Measurements from ENCODE around the gene ZNF444.
"Not testable (repeated sequence)": the region's sequence is repeated elsewhere in the genome, so short reads cannot be mapped to it uniquely, and the experiment has no call there.

The ZNF444 gene

DNA sequence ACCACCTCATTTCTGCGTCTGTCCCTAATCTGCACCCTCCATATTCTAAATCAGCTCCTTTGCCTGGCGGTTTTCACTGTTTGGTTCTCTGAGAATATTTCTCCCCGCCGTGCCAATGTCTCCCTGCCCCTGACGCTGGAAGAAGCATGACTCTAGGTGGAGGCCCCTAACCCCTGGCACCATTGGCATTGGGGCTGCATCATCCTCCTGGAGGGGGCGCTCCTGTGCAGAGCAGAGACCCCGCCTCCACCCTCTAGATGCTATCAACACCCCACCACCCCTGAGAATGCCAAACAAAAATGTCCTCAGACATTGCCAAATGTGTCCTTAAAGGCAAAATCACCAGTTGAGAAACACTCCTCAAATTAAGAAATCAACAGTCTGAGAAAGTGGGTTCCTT, 50.0 kb downstream of the ZNF444 start:
- no peak for DNase-seq

- no peak for DNase-seq
Measured at GRCh38 chr19:56191711-56192110, 50.6 kb downstream of the ZNF444 start.

- DNase-seq = no peak
Measured at GRCh38 chr19:56193981-56194640, 53.0 kb downstream of the ZNF444 start.

DNA sequence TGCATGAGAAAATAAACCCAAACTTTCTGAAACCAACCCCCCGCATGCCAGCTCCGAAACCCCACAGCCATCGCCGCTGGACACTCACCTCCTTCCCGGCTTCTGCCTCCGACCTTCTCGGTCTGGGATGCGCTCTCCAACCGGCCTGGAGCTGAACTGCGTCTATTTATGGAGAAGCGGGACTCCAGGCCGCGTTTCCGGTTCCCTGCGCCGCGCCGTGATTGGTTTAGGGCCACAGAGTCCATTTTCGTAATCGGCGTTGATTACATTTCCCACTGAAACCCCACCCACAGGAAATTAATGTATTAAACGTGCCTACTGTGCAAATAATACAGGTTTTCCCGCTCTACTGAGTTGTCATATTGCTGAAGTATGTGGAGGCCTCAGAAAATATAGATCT, 56.6 kb downstream of the ZNF444 start, which contains the start of gene ZSCAN5B:
Gene ZSCAN5B, minus strand, starts transcription at position 138 of the 400 bp plus-strand sequence. CDS start 4,731 bp downstream, outside the sequence.
- not testable (repeated sequence) for DNase-seq

- no peak for DNase-seq
Measured at GRCh38 chr19:56199687-56200086, 58.6 kb downstream of the ZNF444 start.

GRCh38 chr19:56201973-56202372, 60.9 kb downstream of the ZNF444 start, which contains the start of gene ZSCAN5C:
ZSCAN5C (plus strand) TSS chr19:56202273; CDS start chr19:56205914, 3,641 bp downstream.
- DNase-seq = no peak

GRCh38 chr19:56207581-56207980, 66.5 kb downstream of the ZNF444 start:
- DNase-seq = not testable (repeated sequence)

DNA sequence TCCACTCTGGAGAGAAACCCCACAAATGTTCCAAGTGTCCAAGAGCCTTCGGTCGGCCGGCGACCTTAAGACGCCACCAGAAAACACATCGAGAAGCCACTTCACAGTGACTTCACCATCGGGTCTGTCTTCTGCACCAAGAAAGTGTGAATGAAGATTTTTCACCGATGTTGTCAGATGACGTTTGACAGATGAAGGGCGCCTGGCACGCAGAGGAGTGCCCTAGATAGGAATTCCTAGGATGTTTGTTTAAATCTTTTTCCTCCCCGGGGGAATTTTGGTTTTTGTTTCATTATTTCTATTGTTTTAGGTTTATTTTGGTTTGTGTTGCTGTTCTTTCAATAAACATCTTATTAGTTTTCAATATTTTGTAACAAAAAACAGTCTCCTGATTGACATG, 68.0 kb downstream of the ZNF444 start:
- no peak for DNase-seq

- DNase-seq = not testable (repeated sequence)
Measured at GRCh38 chr19:56210036-56210435, 68.9 kb downstream of the ZNF444 start.

Data from NCI-H1694 treated with DMSO at 0.1 percent for 48 hours (cell line).